ENCODE data around the gene ESYT1. TPM values are rescaled to one million over a fixed set of nuclear protein-coding genes. Genes with fewer than 3 reads are reported as not detected.

ESYT1 gene
- total and polyA plus RNA-seq, 9 of the 15 experiments (the other 6 are each of a cell fraction or from before 2014, with no cell fraction given): 132 to 420 (median 164) TPM

- TF ChIP-seq, protein P1, sequence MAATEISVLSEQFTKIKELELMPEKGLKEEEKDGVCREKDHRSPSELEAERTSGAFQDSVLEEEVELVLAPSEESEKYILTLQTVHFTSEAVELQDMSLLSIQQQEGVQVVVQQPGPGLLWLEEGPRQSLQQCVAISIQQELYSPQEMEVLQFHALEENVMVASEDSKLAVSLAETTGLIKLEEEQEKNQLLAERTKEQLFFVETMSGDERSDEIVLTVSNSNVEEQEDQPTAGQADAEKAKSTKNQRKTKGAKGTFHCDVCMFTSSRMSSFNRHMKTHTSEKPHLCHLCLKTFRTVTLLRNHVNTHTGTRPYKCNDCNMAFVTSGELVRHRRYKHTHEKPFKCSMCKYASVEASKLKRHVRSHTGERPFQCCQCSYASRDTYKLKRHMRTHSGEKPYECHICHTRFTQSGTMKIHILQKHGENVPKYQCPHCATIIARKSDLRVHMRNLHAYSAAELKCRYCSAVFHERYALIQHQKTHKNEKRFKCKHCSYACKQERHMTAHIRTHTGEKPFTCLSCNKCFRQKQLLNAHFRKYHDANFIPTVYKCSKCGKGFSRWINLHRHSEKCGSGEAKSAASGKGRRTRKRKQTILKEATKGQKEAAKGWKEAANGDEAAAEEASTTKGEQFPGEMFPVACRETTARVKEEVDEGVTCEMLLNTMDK (IDR thresholded peaks at IDR 0.05; ENCODE audit: borderline replicate concordance, insufficient read depth, low read depth, low read length, poor library complexity, severe bottlenecking): no peak
- TF ChIP-seq SNRNP70 (optimal IDR thresholded peaks at IDR 0.05; ENCODE audit: low read depth, low read length) (no peak), KLF1 (tag; IDR thresholded peaks at IDR 0.05) (peak; percentile 97), THRB (CRISPR knock-in tag; conservative IDR thresholded peaks at IDR 0.05) (no peak), ZNF764 (CRISPR knock-in tag; IDR thresholded peaks at IDR 0.05; ENCODE audit: low read depth) (no peak), PATZ1 (CRISPR knock-in tag; IDR thresholded peaks at IDR 0.05; ENCODE audit: borderline replicate concordance) (no peak), TRIM28 (IDR thresholded peaks at IDR 0.05) (0 out of 2 replicates have a peak, but pooled peaks have one; percentile 19), POLR2B (IDR thresholded peaks at IDR 0.05; ENCODE audit: low read depth, partially characterized antibody) (peak; percentile 87), RBBP5 (IDR thresholded peaks at IDR 0.05; ENCODE audit: borderline replicate concordance, insufficient read depth, low read length, poor library complexity, severe bottlenecking) (no peak), SMAD2 (IDR thresholded peaks at IDR 0.05; ENCODE audit: low read depth, low read length) (no peak), ZNF780A (CRISPR knock-in tag; IDR thresholded peaks at IDR 0.05) (no peak), MBD2 (IDR thresholded peaks at IDR 0.05; ENCODE audit: borderline replicate concordance, low read depth) (peak; percentile 58; the same call in 1 of the 2 replicates), BRD9 (IDR thresholded peaks at IDR 0.05; ENCODE audit: low read depth, partially characterized antibody) (peak; percentile 15), CBX5 (IDR thresholded peaks at IDR 0.05; ENCODE audit: borderline replicate concordance, low read depth) (no peak), RBM22 (IDR thresholded peaks at IDR 0.05; ENCODE audit: low read depth, low read length, poor library complexity, severe bottlenecking) (peak; percentile 56), SMAD3 (CRISPR knock-in tag; conservative IDR thresholded peaks at IDR 0.05) (0 out of 2 replicates have a peak, but pooled peaks have one; percentile 37), STAG1 (CRISPR knock-in tag; IDR thresholded peaks at IDR 0.05; ENCODE audit: borderline replicate concordance) (no peak)
- TF ChIP-seq, protein P2, sequence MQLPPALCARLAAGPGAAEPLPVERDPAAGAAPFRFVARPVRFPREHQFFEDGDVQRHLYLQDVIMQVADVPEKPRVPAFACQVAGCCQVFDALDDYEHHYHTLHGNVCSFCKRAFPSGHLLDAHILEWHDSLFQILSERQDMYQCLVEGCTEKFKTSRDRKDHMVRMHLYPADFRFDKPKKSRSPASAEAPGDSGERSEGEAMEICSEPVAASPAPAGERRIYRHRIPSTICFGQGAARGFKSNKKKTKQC (CRISPR knock-in tag; IDR thresholded peaks at IDR 0.05): no peak
- TF ChIP-seq, protein P3, sequence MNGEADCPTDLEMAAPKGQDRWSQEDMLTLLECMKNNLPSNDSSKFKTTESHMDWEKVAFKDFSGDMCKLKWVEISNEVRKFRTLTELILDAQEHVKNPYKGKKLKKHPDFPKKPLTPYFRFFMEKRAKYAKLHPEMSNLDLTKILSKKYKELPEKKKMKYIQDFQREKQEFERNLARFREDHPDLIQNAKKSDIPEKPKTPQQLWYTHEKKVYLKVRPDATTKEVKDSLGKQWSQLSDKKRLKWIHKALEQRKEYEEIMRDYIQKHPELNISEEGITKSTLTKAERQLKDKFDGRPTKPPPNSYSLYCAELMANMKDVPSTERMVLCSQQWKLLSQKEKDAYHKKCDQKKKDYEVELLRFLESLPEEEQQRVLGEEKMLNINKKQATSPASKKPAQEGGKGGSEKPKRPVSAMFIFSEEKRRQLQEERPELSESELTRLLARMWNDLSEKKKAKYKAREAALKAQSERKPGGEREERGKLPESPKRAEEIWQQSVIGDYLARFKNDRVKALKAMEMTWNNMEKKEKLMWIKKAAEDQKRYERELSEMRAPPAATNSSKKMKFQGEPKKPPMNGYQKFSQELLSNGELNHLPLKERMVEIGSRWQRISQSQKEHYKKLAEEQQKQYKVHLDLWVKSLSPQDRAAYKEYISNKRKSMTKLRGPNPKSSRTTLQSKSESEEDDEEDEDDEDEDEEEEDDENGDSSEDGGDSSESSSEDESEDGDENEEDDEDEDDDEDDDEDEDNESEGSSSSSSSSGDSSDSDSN (IDR thresholded peaks at IDR 0.05; ENCODE audit: borderline replicate concordance in 1 of 2, low read depth in 2 of 2, low read length in 2 of 2): peak; percentile 79 to 81; a peak in 3 of 4 replicates
Observed at GRCh38 chr12:56129206-56129941, 1.3 kb downstream of the ESYT1 start (continued).

Measured in K562 (cell line).